ENCODE data around the gene MUC12.

DNA sequence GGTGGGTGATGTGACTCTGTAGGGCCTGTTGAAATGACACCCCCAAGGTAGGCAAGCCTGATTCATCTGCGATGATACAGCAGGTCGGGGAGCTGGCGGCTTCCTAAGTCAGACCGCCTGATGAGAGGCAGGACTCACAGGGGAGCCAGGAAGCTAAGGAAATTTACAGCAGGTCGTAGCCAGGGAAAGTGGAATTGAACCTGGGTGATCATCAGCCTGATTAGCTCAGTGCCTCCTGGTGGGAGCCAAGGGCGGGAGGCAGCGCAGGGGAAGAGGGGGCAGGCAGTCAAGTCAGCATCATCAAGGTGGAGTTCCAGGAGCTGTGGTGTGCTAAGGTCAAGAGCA is 97.4 kb downstream of the MUC12 start:
- TF ChIP-seq POLR2A (IDR thresholded peaks at IDR 0.05) = no peak
- TF ChIP-seq, protein P1, sequence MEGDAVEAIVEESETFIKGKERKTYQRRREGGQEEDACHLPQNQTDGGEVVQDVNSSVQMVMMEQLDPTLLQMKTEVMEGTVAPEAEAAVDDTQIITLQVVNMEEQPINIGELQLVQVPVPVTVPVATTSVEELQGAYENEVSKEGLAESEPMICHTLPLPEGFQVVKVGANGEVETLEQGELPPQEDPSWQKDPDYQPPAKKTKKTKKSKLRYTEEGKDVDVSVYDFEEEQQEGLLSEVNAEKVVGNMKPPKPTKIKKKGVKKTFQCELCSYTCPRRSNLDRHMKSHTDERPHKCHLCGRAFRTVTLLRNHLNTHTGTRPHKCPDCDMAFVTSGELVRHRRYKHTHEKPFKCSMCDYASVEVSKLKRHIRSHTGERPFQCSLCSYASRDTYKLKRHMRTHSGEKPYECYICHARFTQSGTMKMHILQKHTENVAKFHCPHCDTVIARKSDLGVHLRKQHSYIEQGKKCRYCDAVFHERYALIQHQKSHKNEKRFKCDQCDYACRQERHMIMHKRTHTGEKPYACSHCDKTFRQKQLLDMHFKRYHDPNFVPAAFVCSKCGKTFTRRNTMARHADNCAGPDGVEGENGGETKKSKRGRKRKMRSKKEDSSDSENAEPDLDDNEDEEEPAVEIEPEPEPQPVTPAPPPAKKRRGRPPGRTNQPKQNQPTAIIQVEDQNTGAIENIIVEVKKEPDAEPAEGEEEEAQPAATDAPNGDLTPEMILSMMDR (IDR thresholded peaks at IDR 0.05 in 4 of 5, conservative IDR thresholded peaks at IDR 0.05 in 1 of 5) = no peak

Measured in gastrocnemius medialis (tissue), 4 donors.